K562 (cell line): ENCODE data around the gene SUB1. TPM values are rescaled to one million over a fixed set of nuclear protein-coding genes. Genes with fewer than 3 reads are reported as not detected.
"Not testable (repeated sequence)": the region's sequence is repeated elsewhere in the genome, so short reads cannot be mapped to it uniquely, and the experiment has no call there.

Source experiments
- ATAC-seq: fragments of 200-7000 bp; cut with Tn5 transposase; 3 replicates; pipeline ENCODE4 v1.9.1; 2020; ENCODE audit warnings: moderate library complexity
- BruUV-seq: library from RNA; stranded (reverse); fragments of 400-500 nt; replicated peaks from 2 replicates; lab custom pipeline; 2021; lab: Mats Ljungman, UMichigan
- CTCF ChIA-PET: fragments of 300-600 bp; formaldehyde crosslinking; extraction: SDS; loops from one replicate; lab custom pipeline; 2021; ENCODE audit warnings: low intra/inter-chr PET ratio; lab: Yijun Ruan, JAX
- POLR2A ChIA-PET: fragments of 300-600, 350-650 bp; sonication (Branson Sonifier 250); formaldehyde crosslinking; extraction: SDS; loops from one replicate; lab custom pipeline; 2021; ENCODE audit warnings: antibody characterized with exemption, inconsistent platforms; lab: Yijun Ruan, JAX
- DNase-seq, 4 experiments: peaks; one replicate each; pipeline versions ENCODE4 v3.0.0 to v3.0.0-alpha.2; 2011 to 2018; ENCODE audit warnings: low spot score in 3 of 4, mixed read lengths in 3 of 4; ENCODE audit errors: extremely low read depth in 1 of 4
- FAIRE-seq: peaks from 2 replicates; lab custom pipeline; 2011; peaks lifted over from hg19 to GRCh38; lab: Jason Lieb, UNC
- H2AFZ ChIP-seq: 2 replicates; pipeline ENCODE4 v1.6.0; 2011; ENCODE audit warnings: low read depth, low read length, control low read depth, inconsistent platforms
- H3K27ac ChIP-seq: fragments of 200-600 bp; 3 replicates; pipeline ENCODE4 v1.8.0; 2011; ENCODE audit warnings: low read depth, mild to moderate bottlenecking, control low read depth, inconsistent platforms, low read length, moderate library complexity, mixed read lengths; ENCODE audit errors: extremely low read depth
- H3K27me3 ChIP-seq, 2 experiments: fragments of 300-600 bp in 1 of 2; 2 replicates in 1 of 2; 3 replicates in 1 of 2; pipeline versions ENCODE4 v1.6.0 to v1.8.0; 2011; ENCODE audit warnings: inconsistent platforms in 2 of 2, low read length in 2 of 2, mild to moderate bottlenecking in 1 of 2, mixed read lengths in 1 of 2, moderate library complexity in 1 of 2; ENCODE audit not compliant: control insufficient read depth in 2 of 2, insufficient read depth in 2 of 2
- H3K36me3 ChIP-seq: fragments of 300-600 bp; 3 replicates; pipeline ENCODE4 v1.8.0; 2011; ENCODE audit warnings: mild to moderate bottlenecking, low read length, inconsistent platforms; ENCODE audit not compliant: control insufficient read depth, insufficient read depth
- H3K4me1 ChIP-seq, 2 experiments: fragments of 200-600 bp in 1 of 2; replicated peaks in 1 of 2; 2 replicates in 1 of 2; 3 replicates in 1 of 2; pipeline versions ENCODE4 v1.5.1 to v1.8.0; 2011; ENCODE audit warnings: inconsistent platforms in 2 of 2, low read length in 2 of 2, mild to moderate bottlenecking in 1 of 2, mixed read lengths in 1 of 2, moderate library complexity in 1 of 2; ENCODE audit not compliant: control insufficient read depth in 2 of 2, insufficient read depth in 2 of 2
- H3K4me2 ChIP-seq: 2 replicates; pipeline ENCODE4 v1.6.1; 2011; ENCODE audit warnings: low read length, control low read depth, inconsistent platforms, mixed read lengths; ENCODE audit not compliant: insufficient read depth
- H3K4me3 ChIP-seq: fragments of 200-600 bp; sonication (generic), shearing (Covaris generic); 2 replicates; pipeline ENCODE4 v1.5.1; 2016; ENCODE audit warnings: control low read depth, inconsistent platforms
- H3K79me2 ChIP-seq: fragments of 200-600 bp; 3 replicates; pipeline ENCODE4 v1.8.0; 2011; ENCODE audit warnings: low read length, inconsistent platforms; ENCODE audit not compliant: control insufficient read depth, insufficient read depth
- H3K9ac ChIP-seq, 2 experiments: 2 replicates each; pipeline versions ENCODE4 v1.6.0 to v1.6.1; 2011; ENCODE audit warnings: low read depth in 2 of 2, low read length in 2 of 2, control low read depth in 1 of 2, inconsistent platforms in 1 of 2, mild to moderate bottlenecking in 1 of 2, mixed read lengths in 1 of 2; ENCODE audit not compliant: insufficient read depth in 1 of 2
- H3K9me1 ChIP-seq: one replicate; pipeline ENCODE4 v1.6.0; 2011; ENCODE audit warnings: inconsistent platforms, mild to moderate bottlenecking, low read length, moderate library complexity; ENCODE audit not compliant: control insufficient read depth, insufficient read depth
- H3K9me3 ChIP-seq: replicated peaks from 2 replicates; pipeline ENCODE4 v1.5.1; 2011; ENCODE audit warnings: low read depth, low read length, inconsistent platforms; ENCODE audit not compliant: control insufficient read depth, insufficient read depth
- H4K20me1 ChIP-seq: replicated peaks from 2 replicates; pipeline ENCODE4 v1.6.1; 2011; ENCODE audit warnings: low read length, inconsistent platforms, mixed read lengths; ENCODE audit not compliant: control insufficient read depth, insufficient read depth
- CREB1 ChIP-seq, 2 experiments: sonication (generic) in 1 of 2; formaldehyde crosslinking in 1 of 2; IDR thresholded peaks; 2 replicates each; pipeline versions ENCODE4 v1.6.1 to v1.8.0; 2012 to 2022; ENCODE audit warnings: inconsistent platforms in 1 of 2, mild to moderate bottlenecking in 1 of 2, missing genetic modification reagents in 1 of 2, moderate library complexity in 1 of 2
- DNMT1 ChIP-seq: fragments of 450-650 bp; IDR thresholded peaks from 2 replicates; pipeline ENCODE4 v1.6.1; 2016; ENCODE audit warnings: antibody characterized with exemption, mild to moderate bottlenecking
- GTF2E2 ChIP-seq: fragments of 200-800 bp; sonication (Bioruptor generic); IDR thresholded peaks from 2 replicates; pipeline ENCODE4 v1.6.1; 2016; ENCODE audit warnings: missing genetic modification characterization, missing compliant biosample characterization
- HDAC3 ChIP-seq: fragments of 450-650 bp; IDR thresholded peaks from 2 replicates; pipeline ENCODE4 v1.6.1; 2018; ENCODE audit warnings: borderline replicate concordance, mild to moderate bottlenecking, moderate library complexity; ENCODE audit not compliant: partially characterized antibody
- MXI1 ChIP-seq: IDR thresholded peaks from 2 replicates; pipeline ENCODE4 v1.6.1; 2011; ENCODE audit warnings: low read depth, mild to moderate bottlenecking, improper control_type of control experiment, low read length
- PCBP2 ChIP-seq: fragments of 200-400 bp; formaldehyde crosslinking; IDR thresholded peaks from 2 replicates; pipeline ENCODE4 v1.6.1; 2018; ENCODE audit warnings: low read length, low read depth, mild to moderate bottlenecking, moderate library complexity; ENCODE audit not compliant: poor library complexity, severe bottlenecking
- SAFB ChIP-seq: fragments of 200-400 bp; formaldehyde crosslinking; IDR thresholded peaks from 2 replicates; pipeline ENCODE4 v1.6.1; 2017; ENCODE audit warnings: low read depth, low read length, borderline replicate concordance
- SIN3A ChIP-seq, 2 experiments: fragments of 150-350 bp in 1 of 2; IDR thresholded peaks; 2 replicates each; pipeline ENCODE4 v1.6.1; 2011 to 2016; ENCODE audit warnings: borderline replicate concordance in 2 of 2, low read depth in 2 of 2, low read length in 2 of 2, mild to moderate bottlenecking in 2 of 2, moderate library complexity in 2 of 2; ENCODE audit not compliant: control insufficient read depth in 1 of 2
- TFAP4 ChIP-seq: sonication (generic); formaldehyde crosslinking; IDR thresholded peaks from 2 replicates; pipeline ENCODE4 v1.8.0; 2022; ENCODE audit warnings: missing genetic modification reagents, mild to moderate bottlenecking, moderate library complexity, borderline replicate concordance
- THRA ChIP-seq: fragments of 450-650 bp; IDR thresholded peaks from 2 replicates; pipeline ENCODE4 v1.6.1; 2017; ENCODE audit warnings: mild to moderate bottlenecking, moderate library complexity
- THRAP3 ChIP-seq: fragments of 450-650 bp; IDR thresholded peaks from 2 replicates; pipeline ENCODE4 v1.6.1; 2016; ENCODE audit warnings: mild to moderate bottlenecking, inconsistent platforms, borderline replicate concordance
- ZBTB1 ChIP-seq: sonication (generic); formaldehyde crosslinking; IDR thresholded peaks from 2 replicates; pipeline ENCODE4 v1.8.1; 2023; ENCODE audit warnings: missing genetic modification reagents, low read depth, mild to moderate bottlenecking, borderline replicate concordance
- ZNF354B ChIP-seq: fragments of 250-450 bp; sonication (Bioruptor Pico); IDR thresholded peaks from 2 replicates; pipeline ENCODE4 v1.4.0; 2020
- ZNF384 ChIP-seq: IDR thresholded peaks from 2 replicates; pipeline ENCODE4 v1.6.1; 2012; ENCODE audit warnings: low read depth, low read length, improper control_type of control experiment
- WGBS: fragments of 100-300 bp; shearing (Covaris generic); methylation state at CpG from one replicate; pipeline ENCODE4 v1.1.6; 2016; ENCODE audit warnings: low coverage, mixed read lengths; ENCODE audit not compliant: insufficient coverage; ENCODE audit errors: missing lambda C conversion rate; 5-methylcytosine and 5-hydroxymethylcytosine counted together
- in situ Hi-C: fragments of 300-500 bp; cut with MboI; formaldehyde crosslinking; loops from 4 replicates; pipeline ENCODE4 v1.15.0; 2018; ENCODE audit warnings: inconsistent platforms, mixed read lengths
- intact Hi-C: fragments of 100-400 bp; cut with micrococcal nuclease; formaldehyde crosslinking; loops from 2 replicates; pipeline ENCODE4 v1.14.2; 2022
- polyA plus RNA-seq, 8 experiments: library from polyadenylated mRNA; depleted of rRNA in 4 of 8; stranded (reverse) in 5 of 8; unstranded in 3 of 8; fragments of >200 nt; fragmentation: Nextera tagmentation in 2 of 8; fragmentation: Illumina TruSeq in 1 of 8; extraction: Ambion mirVana in 2 of 8; extraction: Trizol in 1 of 8; gene quantifications; 2 replicates each; pipeline versions ENCODE4 v1.2.1 to v1.2.3, GENCODE V29; 2011 to 2014; ENCODE audit warnings: inconsistent platforms in 1 of 8, missing spikeins in 1 of 8
- total RNA-seq, 7 experiments: library from RNA; depleted of rRNA in 6 of 7; stranded (reverse); fragments of >200 nt in 6 of 7; fragmentation: Illumina TruSeq in 2 of 7; extraction: Trizol in 2 of 7; gene quantifications; 2 replicates each; pipeline versions ENCODE4 v1.2.1 to v1.2.3, GENCODE V29; 2011 to 2021; ENCODE audit warnings: low replicate concordance in 1 of 7

SUB1 gene
- total and polyA plus RNA-seq, 9 of the 15 experiments (the other 6 are each of a cell fraction or from before 2014, with no cell fraction given) = 336 to 1,031 (median 700) TPM

GRCh38 chr5:32552936-32553335 is 32.4 kb upstream of the SUB1 start:
- FAIRE-seq (no peak), DNase-seq (no peak), ATAC-seq (no peak)
- Histone ChIP-seq H2AFZ (no peak overlapping the region), H3K36me3 (no peaks in the 10 kb centered on the region), H3K9me1 (no peaks in the 10 kb centered on the region), H3K27ac (no peak overlapping the region), H3K4me2 (no peak overlapping the region), H3K9ac (no peak overlapping the region), H3K9me3 (peaks cover 4% of the 10 kb centered on the region), H3K79me2 (no peaks in the 10 kb centered on the region), H3K27me3 (no peaks in the 10 kb centered on the region), H4K20me1 (no peaks in the 10 kb centered on the region), H3K4me1 (no peaks in the 10 kb centered on the region), H3K4me3 (no peak overlapping the region)
- POLR2A ChIA-PET = no interaction called here
- intact Hi-C loops = no loop called here
- CTCF ChIA-PET = no interaction called here
- BruUV-seq = no TSS peak
- in situ Hi-C loops = no loop called here
- TF ChIP-seq MXI1 (no peak), ZBTB1 (CRISPR knock-in tag) (no peak), THRA (no peak), THRAP3 (no peak), PCBP2 (no peak), CREB1 (IDR thresholded peaks at IDR 0.05) (no peak), CREB1 (CRISPR knock-in tag; IDR thresholded peaks at IDR 0.05) (no peak), DNMT1 (no peak), ZNF354B (CRISPR knock-in tag) (no peak), HDAC3 (no peak), TFAP4 (CRISPR knock-in tag) (no peak), GTF2E2 (tag) (no peak), ZNF384 (no peak), SAFB (no peak), SIN3A (IDR thresholded peaks at IDR 0.05; ENCODE audit: borderline replicate concordance in 2 of 2, control insufficient read depth in 1 of 2, low read depth in 2 of 2, low read length in 2 of 2) (no peak)
- 28% methylated on average over 7 of the region's 10 CpGs for WGBS

GRCh38 chr5:32554181-32554780 is 31.1 kb upstream of the SUB1 start:
- H3K4me2 ChIP-seq, ATAC-seq, FAIRE-seq, H3K36me3 ChIP-seq, DNase-seq, BruUV-seq, in situ Hi-C loops, H3K9ac ChIP-seq, CTCF ChIA-PET, POLR2A ChIA-PET, H3K9me3 ChIP-seq, H3K4me1 ChIP-seq, H3K79me2 ChIP-seq, H3K9me1 ChIP-seq, H3K27me3 ChIP-seq, H4K20me1 ChIP-seq, intact Hi-C loops, H2AFZ ChIP-seq, H3K4me3 ChIP-seq, H3K27ac ChIP-seq: not testable (repeated sequence)
- 0% methylated on average over 2 of the region's 2 CpGs for WGBS
